ENCODE results near the gene LKAAEAR1. TPM values are rescaled to one million over a fixed set of nuclear protein-coding genes. Genes with fewer than 3 reads are reported as not detected.

LKAAEAR1 gene
- total and polyA plus RNA-seq, 2 of the 4 experiments (the other 2 are of a cell fraction) = 0.21 TPM; not detected in 1

DNA sequence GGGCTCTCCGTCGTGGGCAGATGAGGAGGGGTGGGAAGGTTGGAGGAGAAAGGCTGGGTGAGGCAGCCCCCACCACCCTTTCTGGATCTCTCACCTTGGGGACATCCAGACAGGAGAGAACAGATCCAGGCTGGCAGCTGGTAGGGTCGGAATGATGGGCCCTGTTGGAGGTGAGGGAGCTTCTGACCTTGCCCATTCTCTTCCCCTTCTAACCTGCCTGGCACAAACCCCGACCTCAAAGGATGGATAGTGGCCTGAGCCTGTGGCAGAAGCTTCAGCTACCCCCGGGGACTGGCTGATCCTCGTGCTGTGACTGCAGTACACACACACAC lies 29.2 kb upstream of the LKAAEAR1 start:
- POLR2A ChIA-PET (ENCODE audit: unreplicated experiment) = no interaction called here

More for the DNA sequence above, 29.2 kb upstream of the LKAAEAR1 start:
- H3K4me2 ChIP-seq (ENCODE audit: low read depth, low read length) = no peak overlapping the region
- in situ Hi-C loops (cut with MboI; ENCODE audit: low sequenced_read_pairs) = no loop called here
- H3K56ac ChIP-seq (ENCODE audit: extremely low read depth, insufficient read depth, low read length) = no peak overlapping the region
- no peak overlapping the region for H3K9ac ChIP-seq (ENCODE audit: low read depth, low read length)
- H3K4me3 ChIP-seq (ENCODE audit: insufficient read depth, low read depth, low read length) = no peak overlapping the region
- BruUV-seq (replicated peaks) = no TSS peak
- H2AK5ac ChIP-seq (ENCODE audit: low read depth, low read length) = no peak overlapping the region
- no peak overlapping the region for H4K8ac ChIP-seq (ENCODE audit: low read depth in 2 of 2, low read length in 2 of 2)
- TF ChIP-seq POLR2A (IDR thresholded peaks at IDR 0.05; ENCODE audit: low read depth, low read length) (no peak), CHD1 (IDR thresholded peaks at IDR 0.05; ENCODE audit: low read depth, low read length) (no peak), MXI1 (IDR thresholded peaks at IDR 0.05; ENCODE audit: borderline replicate concordance, low read depth, low read length) (no peak), NFE2L2 (IDR thresholded peaks at IDR 0.05; ENCODE audit: low read depth, low read length) (no peak), CEBPB (IDR thresholded peaks at IDR 0.05; ENCODE audit: low read depth, low read length) (no peak), FOS (IDR thresholded peaks at IDR 0.05; ENCODE audit: low read depth, low read length) (no peak), USF2 (IDR thresholded peaks at IDR 0.05; ENCODE audit: low read depth, low read length) (no peak), BHLHE40 (IDR thresholded peaks at IDR 0.05; ENCODE audit: low read depth, low read length) (no peak), RCOR1 (IDR thresholded peaks at IDR 0.05; ENCODE audit: insufficient replicate concordance, low read length) (no peak), SMC3 (IDR thresholded peaks at IDR 0.05; ENCODE audit: low read depth, low read length) (no peak), RAD21 (IDR thresholded peaks at IDR 0.05; ENCODE audit: low read length) (no peak), MAZ (IDR thresholded peaks at IDR 0.05; ENCODE audit: borderline replicate concordance, low read depth, low read length) (no peak)
- TF ChIP-seq, protein P1, sequence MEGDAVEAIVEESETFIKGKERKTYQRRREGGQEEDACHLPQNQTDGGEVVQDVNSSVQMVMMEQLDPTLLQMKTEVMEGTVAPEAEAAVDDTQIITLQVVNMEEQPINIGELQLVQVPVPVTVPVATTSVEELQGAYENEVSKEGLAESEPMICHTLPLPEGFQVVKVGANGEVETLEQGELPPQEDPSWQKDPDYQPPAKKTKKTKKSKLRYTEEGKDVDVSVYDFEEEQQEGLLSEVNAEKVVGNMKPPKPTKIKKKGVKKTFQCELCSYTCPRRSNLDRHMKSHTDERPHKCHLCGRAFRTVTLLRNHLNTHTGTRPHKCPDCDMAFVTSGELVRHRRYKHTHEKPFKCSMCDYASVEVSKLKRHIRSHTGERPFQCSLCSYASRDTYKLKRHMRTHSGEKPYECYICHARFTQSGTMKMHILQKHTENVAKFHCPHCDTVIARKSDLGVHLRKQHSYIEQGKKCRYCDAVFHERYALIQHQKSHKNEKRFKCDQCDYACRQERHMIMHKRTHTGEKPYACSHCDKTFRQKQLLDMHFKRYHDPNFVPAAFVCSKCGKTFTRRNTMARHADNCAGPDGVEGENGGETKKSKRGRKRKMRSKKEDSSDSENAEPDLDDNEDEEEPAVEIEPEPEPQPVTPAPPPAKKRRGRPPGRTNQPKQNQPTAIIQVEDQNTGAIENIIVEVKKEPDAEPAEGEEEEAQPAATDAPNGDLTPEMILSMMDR (conservative IDR thresholded peaks at IDR 0.05; ENCODE audit: low read depth, low read length) = no peak
- TF ChIP-seq, protein P2, sequence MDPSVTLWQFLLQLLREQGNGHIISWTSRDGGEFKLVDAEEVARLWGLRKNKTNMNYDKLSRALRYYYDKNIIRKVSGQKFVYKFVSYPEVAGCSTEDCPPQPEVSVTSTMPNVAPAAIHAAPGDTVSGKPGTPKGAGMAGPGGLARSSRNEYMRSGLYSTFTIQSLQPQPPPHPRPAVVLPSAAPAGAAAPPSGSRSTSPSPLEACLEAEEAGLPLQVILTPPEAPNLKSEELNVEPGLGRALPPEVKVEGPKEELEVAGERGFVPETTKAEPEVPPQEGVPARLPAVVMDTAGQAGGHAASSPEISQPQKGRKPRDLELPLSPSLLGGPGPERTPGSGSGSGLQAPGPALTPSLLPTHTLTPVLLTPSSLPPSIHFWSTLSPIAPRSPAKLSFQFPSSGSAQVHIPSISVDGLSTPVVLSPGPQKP (IDR thresholded peaks at IDR 0.05; ENCODE audit: borderline replicate concordance, low read depth, low read length) = no peak
- no peak overlapping the region for H2AFZ ChIP-seq (replicated peaks; ENCODE audit: low read length, poor library complexity)
- CTCF ChIA-PET = no interaction called here
- peaks cover 38% of the 10 kb centered on the region; the same call in 1 of the 2 replicates for H3K27me3 ChIP-seq (ENCODE audit: control insufficient read depth, insufficient read depth, low read length)
- H3K18ac ChIP-seq (ENCODE audit: low read depth, low read length) = no peak overlapping the region
- H2AK9ac ChIP-seq (replicated peaks; ENCODE audit: low read depth, low read length, poor library complexity) = no peak overlapping the region
- H2BK15ac ChIP-seq (ENCODE audit: low read depth, low read length) = no peak overlapping the region
- no peak overlapping the region for H3K4ac ChIP-seq (ENCODE audit: low read depth, low read length)
- no peaks in the 10 kb centered on the region for H3K4me1 ChIP-seq (ENCODE audit: control insufficient read depth, insufficient read depth, low read length)
- H3K9me1 ChIP-seq (ENCODE audit: insufficient read depth, low read length) = no peaks in the 10 kb centered on the region
- DNase-seq (no peak), ATAC-seq (ENCODE audit: low read depth) (no peak)
- dilution Hi-C loops (cut with HindIII; ENCODE audit: low sequenced_read_pairs, unreplicated experiment) = no loop called here
- H2BK5ac ChIP-seq (ENCODE audit: low read depth, low read length, poor library complexity, severe bottlenecking) = no peak overlapping the region
- no peak overlapping the region for H3K23ac ChIP-seq (ENCODE audit: low read depth, low read length)
- no peak overlapping the region for H4K91ac ChIP-seq (ENCODE audit: insufficient read depth, low read depth, low read length)
- no peak overlapping the region for H2BK20ac ChIP-seq (ENCODE audit: low read depth, low read length)
- H4K20me1 ChIP-seq (ENCODE audit: insufficient read depth, low read length) = no peaks in the 10 kb centered on the region
- H3K27ac ChIP-seq (ENCODE audit: insufficient read depth, low read length) = no peak overlapping the region
- 58% methylated on average over 3 of the region's 6 CpGs; no CpG with 5 or more reads in 1 of the 2 experiments for WGBS, 2 experiments (ENCODE audit: extremely low coverage in 2 of 2, insufficient read length in 1 of 2)
- H4K5ac ChIP-seq (ENCODE audit: low read depth, low read length) = no peak overlapping the region
- no peaks in the 10 kb centered on the region for H3K79me1 ChIP-seq (ENCODE audit: low read depth in 1 of 2, low read length in 2 of 2)
- H2BK120ac ChIP-seq (ENCODE audit: low read depth, low read length) = no peak overlapping the region
- no peaks in the 10 kb centered on the region for H3K36me3 ChIP-seq (ENCODE audit: control insufficient read depth, insufficient read depth, low read length)
- H3K14ac ChIP-seq (replicated peaks; ENCODE audit: low read depth, low read length) = no peak overlapping the region
- H3K9me3 ChIP-seq (ENCODE audit: control insufficient read depth, insufficient read depth, low read length) = no peaks in the 10 kb centered on the region
- intact Hi-C loops (cut with micrococcal nuclease) = no loop called here
